ENCODE data around the gene LLCFC1. TPM values are rescaled to one million over a fixed set of nuclear protein-coding genes. Genes with fewer than 3 reads are reported as not detected.

LLCFC1 gene
- polyA plus RNA-seq, 1 of the 3 experiments (the other 2 are of a cell fraction) = not detected

DNA sequence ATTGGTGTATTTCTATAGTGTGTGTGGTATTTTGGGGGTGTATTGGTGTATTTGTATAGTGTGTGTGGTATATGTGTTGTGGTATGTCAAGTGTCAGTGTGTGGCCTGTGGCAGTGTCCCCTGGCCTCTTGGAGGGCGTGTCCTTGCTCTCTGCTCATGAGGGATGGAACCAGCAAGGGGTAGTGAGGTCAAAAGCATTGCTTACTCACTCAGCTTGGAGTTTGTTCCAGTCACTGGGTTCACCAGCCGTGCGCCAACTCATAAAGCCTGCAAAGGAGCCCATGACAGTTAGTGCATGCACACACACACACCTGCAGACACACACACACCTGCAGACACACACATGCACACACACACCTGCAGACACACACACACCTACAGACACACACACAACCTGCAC is 49.5 kb upstream of the LLCFC1 start (continued):
- TF ChIP-seq, protein P1, sequence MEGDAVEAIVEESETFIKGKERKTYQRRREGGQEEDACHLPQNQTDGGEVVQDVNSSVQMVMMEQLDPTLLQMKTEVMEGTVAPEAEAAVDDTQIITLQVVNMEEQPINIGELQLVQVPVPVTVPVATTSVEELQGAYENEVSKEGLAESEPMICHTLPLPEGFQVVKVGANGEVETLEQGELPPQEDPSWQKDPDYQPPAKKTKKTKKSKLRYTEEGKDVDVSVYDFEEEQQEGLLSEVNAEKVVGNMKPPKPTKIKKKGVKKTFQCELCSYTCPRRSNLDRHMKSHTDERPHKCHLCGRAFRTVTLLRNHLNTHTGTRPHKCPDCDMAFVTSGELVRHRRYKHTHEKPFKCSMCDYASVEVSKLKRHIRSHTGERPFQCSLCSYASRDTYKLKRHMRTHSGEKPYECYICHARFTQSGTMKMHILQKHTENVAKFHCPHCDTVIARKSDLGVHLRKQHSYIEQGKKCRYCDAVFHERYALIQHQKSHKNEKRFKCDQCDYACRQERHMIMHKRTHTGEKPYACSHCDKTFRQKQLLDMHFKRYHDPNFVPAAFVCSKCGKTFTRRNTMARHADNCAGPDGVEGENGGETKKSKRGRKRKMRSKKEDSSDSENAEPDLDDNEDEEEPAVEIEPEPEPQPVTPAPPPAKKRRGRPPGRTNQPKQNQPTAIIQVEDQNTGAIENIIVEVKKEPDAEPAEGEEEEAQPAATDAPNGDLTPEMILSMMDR (IDR thresholded peaks at IDR 0.05) = no peak

DNA sequence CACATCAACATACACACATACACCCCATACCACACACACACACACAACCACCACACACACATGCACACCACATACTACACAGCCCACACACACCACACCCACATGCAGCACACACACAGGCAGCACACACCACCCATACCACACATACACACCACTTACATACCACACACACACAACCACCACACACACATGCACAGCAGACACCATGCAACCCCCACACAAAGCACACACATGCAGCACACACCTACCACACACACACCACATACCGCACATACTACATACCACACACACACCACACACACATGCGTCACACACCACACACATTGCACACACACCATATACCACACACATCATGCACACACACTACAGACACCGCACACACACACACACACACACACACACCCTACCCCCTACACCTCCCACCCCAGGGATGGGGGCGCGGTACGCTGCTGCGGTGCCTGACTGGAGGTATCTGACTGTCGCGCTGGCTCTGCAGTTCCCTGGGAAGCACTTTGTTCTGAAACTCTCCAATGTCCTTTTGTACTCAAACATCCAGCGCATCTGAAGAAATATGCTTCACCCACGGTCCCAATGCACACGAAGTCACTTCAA is 48.3 kb upstream of the LLCFC1 start:
- Histone ChIP-seq H3K79me2 (ENCODE audit: insufficient read depth) (no peaks in the 10 kb centered on the region), H3K4me1 (ENCODE audit: control insufficient read depth in 1 of 2, insufficient read depth in 2 of 2, low read depth in 1 of 2, low read length in 1 of 2) (no peaks in the 10 kb centered on the region), H3K4me3 (ENCODE audit: low read depth in 2 of 2, low read length in 1 of 2) (no peak overlapping the region), H3K27me3 (ENCODE audit: insufficient read depth) (peaks cover 21% of the 10 kb centered on the region), H3K9ac (no peak overlapping the region), H3K36me3 (replicated peaks in 1 of 2; ENCODE audit: control insufficient read depth in 1 of 2, insufficient read depth in 2 of 2, low read length in 1 of 2) (no peaks in the 10 kb centered on the region), H3K9me3 (no peaks in the 10 kb centered on the region), H4K20me1 (ENCODE audit: insufficient read depth) (no peaks in the 10 kb centered on the region), H3K27ac (ENCODE audit: low read depth in 2 of 2, low read length in 1 of 2) (no peak overlapping the region), H3F3A (replicated peaks; ENCODE audit: insufficient read depth) (no peaks in the 10 kb centered on the region), H2AFZ (ENCODE audit: low read depth) (no peak overlapping the region), H3K9me2 (no peaks in the 10 kb centered on the region), H3K4me2 (no peak overlapping the region)
- ChIA-PET CTCF (no interaction called here), POLR2A (no interaction called here)
- no peak for DNase-seq
- WGBS (ENCODE audit: low lambda C conversion rate) = 54% methylated on average over 12 of the region's 12 CpGs
- TF ChIP-seq, protein P2, sequence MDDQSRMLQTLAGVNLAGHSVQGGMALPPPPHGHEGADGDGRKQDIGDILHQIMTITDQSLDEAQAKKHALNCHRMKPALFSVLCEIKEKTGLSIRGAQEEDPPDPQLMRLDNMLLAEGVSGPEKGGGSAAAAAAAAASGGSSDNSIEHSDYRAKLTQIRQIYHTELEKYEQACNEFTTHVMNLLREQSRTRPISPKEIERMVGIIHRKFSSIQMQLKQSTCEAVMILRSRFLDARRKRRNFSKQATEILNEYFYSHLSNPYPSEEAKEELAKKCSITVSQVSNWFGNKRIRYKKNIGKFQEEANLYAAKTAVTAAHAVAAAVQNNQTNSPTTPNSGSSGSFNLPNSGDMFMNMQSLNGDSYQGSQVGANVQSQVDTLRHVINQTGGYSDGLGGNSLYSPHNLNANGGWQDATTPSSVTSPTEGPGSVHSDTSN (IDR thresholded peaks at IDR 0.05) = no peak
- TF ChIP-seq, protein P3, sequence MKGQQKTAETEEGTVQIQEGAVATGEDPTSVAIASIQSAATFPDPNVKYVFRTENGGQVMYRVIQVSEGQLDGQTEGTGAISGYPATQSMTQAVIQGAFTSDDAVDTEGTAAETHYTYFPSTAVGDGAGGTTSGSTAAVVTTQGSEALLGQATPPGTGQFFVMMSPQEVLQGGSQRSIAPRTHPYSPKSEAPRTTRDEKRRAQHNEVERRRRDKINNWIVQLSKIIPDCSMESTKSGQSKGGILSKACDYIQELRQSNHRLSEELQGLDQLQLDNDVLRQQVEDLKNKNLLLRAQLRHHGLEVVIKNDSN (IDR thresholded peaks at IDR 0.05; ENCODE audit: borderline replicate concordance, low read depth) = no peak
- no peak for TF ChIP-seq FOXM1 (IDR thresholded peaks at IDR 0.05; ENCODE audit: low read depth)
- TF ChIP-seq MXI1 (IDR thresholded peaks at IDR 0.05; ENCODE audit: low read depth, low read length) = no peak
- TF ChIP-seq, protein P4, sequence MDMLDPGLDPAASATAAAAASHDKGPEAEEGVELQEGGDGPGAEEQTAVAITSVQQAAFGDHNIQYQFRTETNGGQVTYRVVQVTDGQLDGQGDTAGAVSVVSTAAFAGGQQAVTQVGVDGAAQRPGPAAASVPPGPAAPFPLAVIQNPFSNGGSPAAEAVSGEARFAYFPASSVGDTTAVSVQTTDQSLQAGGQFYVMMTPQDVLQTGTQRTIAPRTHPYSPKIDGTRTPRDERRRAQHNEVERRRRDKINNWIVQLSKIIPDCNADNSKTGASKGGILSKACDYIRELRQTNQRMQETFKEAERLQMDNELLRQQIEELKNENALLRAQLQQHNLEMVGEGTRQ (IDR thresholded peaks at IDR 0.05; ENCODE audit: borderline replicate concordance, low read depth, low read length) = no peak
- TF ChIP-seq, protein P5, sequence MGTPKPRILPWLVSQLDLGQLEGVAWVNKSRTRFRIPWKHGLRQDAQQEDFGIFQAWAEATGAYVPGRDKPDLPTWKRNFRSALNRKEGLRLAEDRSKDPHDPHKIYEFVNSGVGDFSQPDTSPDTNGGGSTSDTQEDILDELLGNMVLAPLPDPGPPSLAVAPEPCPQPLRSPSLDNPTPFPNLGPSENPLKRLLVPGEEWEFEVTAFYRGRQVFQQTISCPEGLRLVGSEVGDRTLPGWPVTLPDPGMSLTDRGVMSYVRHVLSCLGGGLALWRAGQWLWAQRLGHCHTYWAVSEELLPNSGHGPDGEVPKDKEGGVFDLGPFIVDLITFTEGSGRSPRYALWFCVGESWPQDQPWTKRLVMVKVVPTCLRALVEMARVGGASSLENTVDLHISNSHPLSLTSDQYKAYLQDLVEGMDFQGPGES (IDR thresholded peaks at IDR 0.05; ENCODE audit: low read depth, low read length) = no peak
- TF ChIP-seq SMC3 (IDR thresholded peaks at IDR 0.05; ENCODE audit: low read depth, low read length) = no peak
- TF ChIP-seq TCF12 (IDR thresholded peaks at IDR 0.05) = no peak
- TF ChIP-seq, protein P6, sequence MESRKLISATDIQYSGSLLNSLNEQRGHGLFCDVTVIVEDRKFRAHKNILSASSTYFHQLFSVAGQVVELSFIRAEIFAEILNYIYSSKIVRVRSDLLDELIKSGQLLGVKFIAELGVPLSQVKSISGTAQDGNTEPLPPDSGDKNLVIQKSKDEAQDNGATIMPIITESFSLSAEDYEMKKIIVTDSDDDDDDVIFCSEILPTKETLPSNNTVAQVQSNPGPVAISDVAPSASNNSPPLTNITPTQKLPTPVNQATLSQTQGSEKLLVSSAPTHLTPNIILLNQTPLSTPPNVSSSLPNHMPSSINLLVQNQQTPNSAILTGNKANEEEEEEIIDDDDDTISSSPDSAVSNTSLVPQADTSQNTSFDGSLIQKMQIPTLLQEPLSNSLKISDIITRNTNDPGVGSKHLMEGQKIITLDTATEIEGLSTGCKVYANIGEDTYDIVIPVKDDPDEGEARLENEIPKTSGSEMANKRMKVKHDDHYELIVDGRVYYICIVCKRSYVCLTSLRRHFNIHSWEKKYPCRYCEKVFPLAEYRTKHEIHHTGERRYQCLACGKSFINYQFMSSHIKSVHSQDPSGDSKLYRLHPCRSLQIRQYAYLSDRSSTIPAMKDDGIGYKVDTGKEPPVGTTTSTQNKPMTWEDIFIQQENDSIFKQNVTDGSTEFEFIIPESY (IDR thresholded peaks at IDR 0.05; ENCODE audit: borderline replicate concordance, low read depth) = no peak
- TF ChIP-seq TEAD4 (IDR thresholded peaks at IDR 0.05; ENCODE audit: borderline replicate concordance, insufficient read depth) = no peak
- TF ChIP-seq, protein P7, sequence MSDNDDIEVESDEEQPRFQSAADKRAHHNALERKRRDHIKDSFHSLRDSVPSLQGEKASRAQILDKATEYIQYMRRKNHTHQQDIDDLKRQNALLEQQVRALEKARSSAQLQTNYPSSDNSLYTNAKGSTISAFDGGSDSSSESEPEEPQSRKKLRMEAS (IDR thresholded peaks at IDR 0.05; ENCODE audit: low read depth) = no peak
